GM12875 (cell line): ENCODE measurements around the gene FAM162A.

Experiments used
- H3K4me3 ChIP-seq: one replicate; pipeline ENCODE4 v1.5.1; 2011; ENCODE audit warnings: low read depth, low read length, control low read depth
- CTCF ChIP-seq: IDR thresholded peaks from 2 replicates; pipeline ENCODE4 v1.5.1; 2011; ENCODE audit warnings: low read depth, mild to moderate bottlenecking, control low read depth, inconsistent platforms, low read length, moderate library complexity, borderline replicate concordance; ENCODE audit not compliant: insufficient read depth

FAM162A gene

GRCh38 chr3:122415762-122416654, 32.0 kb downstream of the FAM162A start, which contains the start of gene WDR5B:
Gene WDR5B, minus strand, starts transcription at chr3:122416062. Its CDS starts 534 bp downstream, at chr3:122415528.
- H3K4me3 ChIP-seq: peak within 1 kb of the TSS; percentile 54
- no peak for TF ChIP-seq CTCF

GRCh38 chr3:122416966-122417365, 33.0 kb downstream of the FAM162A start:
- no peak for TF ChIP-seq CTCF
- H3K4me3 ChIP-seq: peak overlapping the region; percentile 54

- H3K4me3 ChIP-seq: no peak overlapping the region
- no peak for TF ChIP-seq CTCF
Measured at GRCh38 chr3:122421101-122421500, 37.1 kb downstream of the FAM162A start.

- TF ChIP-seq CTCF: no peak
- no peak overlapping the region for H3K4me3 ChIP-seq
Measured at GRCh38 chr3:122421836-122422235, 37.9 kb downstream of the FAM162A start.

- no peak overlapping the region for H3K4me3 ChIP-seq
- no peak for TF ChIP-seq CTCF
Measured at GRCh38 chr3:122427857-122428471, 44.0 kb downstream of the FAM162A start.

GRCh38 chr3:122430371-122430770, 46.4 kb downstream of the FAM162A start:
- H3K4me3 ChIP-seq: no peak overlapping the region
- no peak for TF ChIP-seq CTCF
